NCI-H2196 (cell line): Measurements from ENCODE around the gene PRSS33.

Experiments
- DNase-seq: peaks from one replicate; lab custom pipeline; 2025; ENCODE audit not compliant: unreplicated experiment; lab: John Stamatoyannopoulos, UW

PRSS33 gene

DNA sequence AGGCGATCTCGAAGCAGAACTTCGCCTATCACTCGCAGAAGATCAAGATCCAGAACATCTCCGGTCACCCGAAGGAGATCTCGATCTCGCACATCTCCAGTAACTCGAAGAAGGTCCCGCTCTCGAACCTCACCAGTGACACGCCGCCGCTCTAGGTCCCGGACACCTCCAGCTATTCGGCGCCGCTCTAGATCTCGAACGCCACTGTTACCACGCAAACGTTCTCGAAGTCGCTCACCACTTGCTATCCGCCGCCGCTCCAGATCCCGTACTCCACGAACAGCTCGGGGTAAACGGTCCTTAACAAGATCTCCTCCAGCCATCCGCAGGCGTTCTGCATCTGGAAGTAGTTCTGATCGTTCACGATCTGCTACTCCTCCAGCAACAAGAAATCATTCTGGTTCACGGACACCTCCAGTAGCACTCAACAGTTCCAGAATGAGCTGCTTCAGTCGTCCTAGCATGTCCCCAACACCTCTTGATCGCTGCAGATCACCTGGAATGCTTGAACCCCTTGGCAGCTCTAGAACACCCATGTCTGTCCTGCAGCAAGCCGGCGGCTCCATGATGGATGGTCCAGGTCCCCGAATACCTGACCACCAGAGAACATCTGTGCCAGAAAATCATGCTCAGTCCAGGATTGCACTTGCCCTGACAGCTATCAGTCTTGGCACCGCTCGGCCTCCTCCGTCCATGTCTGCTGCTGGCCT is 20.8 kb downstream of the PRSS33 start:
- no peak for DNase-seq

GRCh38 chr16:2765462-2766404 is 21.6 kb downstream of the PRSS33 start:
- no peak for DNase-seq

GRCh38 chr16:2764718-2765117 is 22.6 kb downstream of the PRSS33 start:
- DNase-seq: no peak

DNA sequence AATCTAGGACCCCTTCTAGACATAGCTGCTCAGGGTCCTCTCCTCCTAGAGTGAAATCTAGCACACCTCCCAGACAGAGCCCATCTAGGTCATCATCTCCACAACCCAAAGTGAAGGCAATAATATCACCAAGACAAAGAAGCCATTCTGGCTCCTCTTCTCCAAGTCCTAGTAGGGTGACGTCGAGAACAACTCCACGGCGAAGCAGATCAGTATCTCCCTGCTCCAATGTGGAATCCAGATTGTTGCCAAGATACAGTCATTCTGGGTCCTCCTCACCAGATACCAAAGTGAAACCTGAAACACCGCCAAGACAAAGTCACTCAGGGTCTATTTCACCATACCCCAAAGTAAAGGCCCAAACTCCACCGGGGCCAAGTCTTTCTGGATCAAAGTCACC is 24.2 kb downstream of the PRSS33 start:
- DNase-seq: no peak

- no peak for DNase-seq
These were observed 24.6 kb downstream of the PRSS33 start for GRCh38 chr16:2762711-2763110.

DNA sequence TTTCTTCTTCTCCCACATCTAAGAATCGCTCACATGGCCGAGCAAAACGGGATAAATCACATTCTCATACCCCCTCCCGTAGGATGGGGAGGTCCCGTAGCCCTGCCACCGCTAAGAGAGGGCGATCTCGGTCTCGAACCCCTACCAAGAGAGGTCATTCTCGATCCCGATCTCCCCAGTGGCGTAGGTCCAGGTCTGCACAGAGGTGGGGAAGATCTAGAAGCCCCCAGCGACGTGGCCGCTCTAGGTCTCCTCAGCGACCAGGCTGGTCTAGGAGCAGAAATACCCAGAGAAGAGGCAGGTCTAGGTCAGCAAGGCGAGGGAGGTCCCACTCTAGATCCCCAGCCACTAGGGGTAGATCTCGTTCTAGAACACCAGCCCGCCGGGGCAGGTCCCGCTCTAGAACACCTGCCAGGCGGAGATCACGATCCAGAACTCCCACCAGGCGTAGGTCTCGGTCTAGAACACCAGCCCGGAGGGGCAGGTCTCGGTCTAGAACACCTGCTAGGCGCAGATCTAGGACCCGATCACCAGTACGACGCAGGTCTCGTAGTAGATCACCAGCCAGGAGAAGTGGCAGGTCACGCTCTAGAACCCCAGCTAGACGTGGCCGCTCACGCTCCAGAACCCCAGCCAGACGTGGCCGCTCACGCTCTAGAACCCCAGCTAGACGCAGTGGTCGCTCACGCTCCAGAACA is 25.3 kb downstream of the PRSS33 start:
- DNase-seq: no peak

DNA sequence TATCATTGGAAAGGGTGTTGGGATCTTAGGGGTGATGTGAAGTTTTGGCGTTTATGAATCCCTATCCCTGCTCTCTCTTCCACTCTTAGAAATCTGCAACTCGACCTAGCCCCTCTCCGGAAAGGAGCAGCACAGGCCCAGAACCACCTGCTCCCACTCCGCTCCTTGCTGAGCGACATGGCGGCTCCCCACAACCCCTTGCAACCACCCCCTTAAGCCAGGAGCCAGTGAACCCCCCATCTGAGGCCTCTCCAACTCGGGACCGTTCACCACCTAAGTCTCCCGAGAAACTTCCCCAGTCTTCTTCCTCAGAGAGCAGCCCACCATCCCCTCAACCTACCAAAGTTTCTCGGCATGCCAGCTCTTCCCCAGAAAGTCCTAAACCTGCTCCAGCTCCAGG is 25.9 kb downstream of the PRSS33 start:
- no peak for DNase-seq

DNA sequence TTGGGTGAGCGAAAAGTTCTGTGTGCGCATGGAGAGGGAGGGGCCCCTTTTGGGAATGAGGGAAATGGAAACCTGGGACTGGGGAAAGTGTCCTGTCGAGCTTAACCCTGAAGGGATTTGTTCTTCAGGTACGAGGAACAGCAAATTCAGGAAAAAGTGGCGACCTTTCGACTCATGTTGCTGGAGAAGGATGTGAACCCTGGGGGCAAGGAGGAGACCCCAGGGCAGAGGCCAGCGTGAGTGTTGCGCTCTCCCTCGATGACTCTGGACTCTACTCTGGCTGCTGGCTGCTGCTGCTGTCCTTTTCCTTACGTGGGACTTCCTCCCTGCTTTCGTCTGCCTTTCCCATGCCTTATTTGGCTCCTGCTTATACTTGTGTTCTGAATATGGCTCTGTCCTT is 30.0 kb downstream of the PRSS33 start:
- no peak for DNase-seq

DNA sequence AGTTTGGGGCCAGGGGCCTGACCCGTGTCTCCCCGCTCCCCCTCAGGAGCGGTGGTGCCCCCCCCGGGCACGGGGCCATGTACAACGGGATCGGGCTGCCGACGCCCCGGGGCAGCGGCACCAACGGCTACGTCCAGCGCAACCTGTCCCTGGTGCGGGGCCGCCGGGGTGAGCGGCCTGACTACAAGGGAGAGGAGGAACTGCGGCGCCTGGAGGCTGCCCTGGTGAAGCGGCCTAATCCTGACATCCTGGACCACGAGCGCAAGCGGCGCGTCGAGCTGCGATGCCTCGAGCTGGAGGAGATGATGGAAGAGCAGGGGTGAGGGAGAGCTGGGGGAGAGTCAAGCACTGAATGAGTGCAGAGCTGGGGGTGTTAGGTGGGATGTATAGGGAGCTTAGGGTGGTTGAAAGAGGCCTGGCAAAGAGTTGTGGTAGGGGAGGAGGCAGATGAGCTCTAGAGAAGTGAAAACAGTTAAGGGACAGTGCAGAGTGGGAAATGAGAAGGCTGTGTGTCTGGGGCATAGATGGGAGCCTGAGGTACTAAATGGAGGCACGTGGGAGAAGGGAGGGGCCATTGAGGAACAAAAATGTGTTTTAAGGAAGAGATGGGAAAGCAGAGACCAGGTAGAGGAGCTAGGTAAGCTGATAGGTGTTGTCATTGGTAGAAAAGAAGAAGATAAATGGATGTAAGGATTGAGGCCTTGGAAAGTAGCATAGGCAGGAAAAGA is 30.9 kb downstream of the PRSS33 start:
- no peak for DNase-seq

GRCh38 chr16:2755158-2755557 is 32.2 kb downstream of the PRSS33 start:
- no peak for DNase-seq

DNA sequence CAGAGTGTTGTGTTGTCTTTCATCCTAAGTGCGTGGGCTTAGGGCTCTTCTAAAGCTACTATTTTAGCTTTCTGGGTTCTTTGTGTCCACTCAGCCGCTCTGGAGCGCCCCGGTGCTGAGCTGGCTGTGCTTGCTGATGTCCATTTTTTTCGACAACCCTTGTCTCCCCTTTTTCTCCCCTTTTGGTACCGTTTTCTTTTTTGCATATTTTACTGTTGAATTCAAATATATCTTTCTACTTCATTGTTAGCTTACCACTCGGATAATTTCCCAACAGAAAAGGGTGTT is 33.7 kb downstream of the PRSS33 start:
- DNase-seq: no peak

GRCh38 chr16:2752850-2753732 is 34.3 kb downstream of the PRSS33 start:
- peak; percentile 87 for DNase-seq

DNA sequence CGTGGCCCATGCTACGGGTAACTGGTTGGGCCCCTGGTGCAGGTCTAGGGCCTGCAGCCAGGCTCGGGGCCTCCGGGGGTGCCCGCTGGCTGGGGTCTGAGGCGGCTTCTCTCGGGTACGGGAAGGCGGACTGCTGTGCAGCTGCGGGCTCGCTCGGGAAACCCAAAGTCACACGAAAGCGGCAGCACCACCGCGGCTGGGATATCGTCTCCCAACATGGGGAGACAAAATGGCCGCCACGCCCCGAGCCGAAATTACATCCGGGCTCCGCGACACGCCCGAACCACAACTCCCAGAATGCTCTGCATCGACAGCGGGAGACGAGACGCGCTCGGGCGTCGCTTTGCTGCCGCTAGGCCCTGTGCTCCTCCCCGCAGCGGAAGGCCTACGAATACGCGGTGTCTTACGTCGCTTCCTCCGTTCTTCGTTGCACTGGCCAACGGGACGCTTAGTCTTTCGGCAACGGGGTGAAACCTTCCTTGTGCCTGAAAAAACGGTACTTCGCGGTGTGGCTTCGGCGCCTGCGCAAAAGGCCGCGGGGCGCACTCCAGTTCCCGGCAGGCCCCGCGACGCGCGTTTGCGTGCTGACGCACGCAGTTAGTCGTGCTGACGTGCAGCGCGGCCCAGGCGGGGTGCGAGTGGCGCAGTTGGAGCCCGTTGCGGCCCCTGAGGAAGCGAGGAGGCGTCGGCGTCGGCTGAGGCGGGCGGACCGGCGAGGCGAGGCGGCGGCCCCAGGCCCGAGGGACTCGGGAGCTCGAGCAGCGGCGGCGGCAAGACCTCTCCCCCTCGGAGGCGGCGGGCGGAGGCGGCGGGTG is 35.1 kb downstream of the PRSS33 start, which contains the start of gene SRRM2:
Gene SRRM2 (plus strand): TSS at position 604 of the 815 bp plus-strand sequence. CDS start 3,727 bp downstream, outside the sequence.
- peak; percentile 96 for DNase-seq

DNA sequence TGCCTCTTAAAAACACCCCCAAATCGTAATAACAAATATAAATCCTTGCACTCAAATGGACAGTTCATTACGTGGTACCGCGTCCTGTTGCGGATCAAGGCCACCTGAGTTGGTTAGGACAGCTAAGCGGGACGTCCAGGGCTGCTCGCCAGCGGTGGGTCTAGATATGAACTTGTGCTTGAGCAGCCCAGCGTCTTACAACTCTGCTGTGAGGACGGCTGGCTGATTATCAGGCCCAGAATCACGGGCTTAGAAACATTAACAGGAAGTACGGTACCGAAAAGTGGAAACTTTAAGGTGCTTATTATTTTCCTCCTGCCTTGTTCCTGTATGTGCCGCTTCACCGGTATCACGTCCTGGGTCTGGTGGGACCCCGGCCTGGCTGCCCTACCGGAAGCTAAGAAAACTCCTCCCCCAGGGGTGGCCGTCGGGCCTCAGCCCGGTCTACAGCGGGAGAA is 35.8 kb downstream of the PRSS33 start:
- DNase-seq: peak; percentile 37

GRCh38 chr16:2749936-2750335 is 37.4 kb downstream of the PRSS33 start:
- DNase-seq: no peak

- DNase-seq: no peak
These were observed 37.9 kb downstream of the PRSS33 start for GRCh38 chr16:2749476-2749875.

GRCh38 chr16:2748757-2749455 is 38.5 kb downstream of the PRSS33 start:
- DNase-seq: peak; percentile 91

GRCh38 chr16:2745961-2746360 is 41.4 kb downstream of the PRSS33 start:
- no peak for DNase-seq
